Measurements from ENCODE around the gene DIPK1B.

The DIPK1B gene

GRCh38 chr9:136720251-136720897 is 8.0 kb downstream of the DIPK1B start:
- peak; percentile 64 for DNase-seq (ENCODE audit: low spot score)

GRCh38 chr9:136720898-136721338 is 8.5 kb downstream of the DIPK1B start:
- DNase-seq (ENCODE audit: low spot score): no peak

GRCh38 chr9:136721339-136722092 is 9.1 kb downstream of the DIPK1B start:
- DNase-seq (ENCODE audit: low spot score): peak; percentile 66

- no peak for DNase-seq (ENCODE audit: low spot score)
Observed at GRCh38 chr9:136722093-136722968, 10.0 kb downstream of the DIPK1B start.

GRCh38 chr9:136722969-136723356 is 10.6 kb downstream of the DIPK1B start:
- DNase-seq (ENCODE audit: low spot score): no peak

- no peak for DNase-seq (ENCODE audit: low spot score)
Observed at GRCh38 chr9:136723362-136723976, 11.1 kb downstream of the DIPK1B start.

- no peak for DNase-seq (ENCODE audit: low spot score)
Observed at GRCh38 chr9:136723989-136724388, 11.6 kb downstream of the DIPK1B start.

GRCh38 chr9:136724772-136725171 is 12.4 kb downstream of the DIPK1B start:
- no peak for DNase-seq (ENCODE audit: low spot score)

- DNase-seq (ENCODE audit: low spot score): no peak
Observed at GRCh38 chr9:136725612-136726011, 13.2 kb downstream of the DIPK1B start.

GRCh38 chr9:136726118-136726517 is 13.7 kb downstream of the DIPK1B start:
- DNase-seq (ENCODE audit: low spot score): no peak

- peak; percentile 67 for DNase-seq (ENCODE audit: low spot score)
Observed at GRCh38 chr9:136726631-136727191, 14.3 kb downstream of the DIPK1B start.

- peak; percentile 97 for DNase-seq (ENCODE audit: low spot score)
Observed at GRCh38 chr9:136728080-136728547, 15.7 kb downstream of the DIPK1B start.

GRCh38 chr9:136728548-136729123 is 16.3 kb downstream of the DIPK1B start:
- peak; percentile 68 for DNase-seq (ENCODE audit: low spot score)

- no peak for DNase-seq (ENCODE audit: low spot score)
Observed at GRCh38 chr9:136729144-136729543, 16.8 kb downstream of the DIPK1B start.

- DNase-seq (ENCODE audit: low spot score): no peak
Observed at GRCh38 chr9:136729926-136730325, 17.6 kb downstream of the DIPK1B start.

- no peak for DNase-seq (ENCODE audit: low spot score)
Observed at GRCh38 chr9:136732444-136733178, 20.2 kb downstream of the DIPK1B start.

GRCh38 chr9:136733611-136734010 is 21.2 kb downstream of the DIPK1B start:
- no peak for DNase-seq (ENCODE audit: low spot score)

- no peak for DNase-seq (ENCODE audit: low spot score)
Observed at GRCh38 chr9:136734837-136735496, 22.6 kb downstream of the DIPK1B start.

GRCh38 chr9:136735812-136736480 is 23.6 kb downstream of the DIPK1B start:
- no peak for DNase-seq (ENCODE audit: low spot score)
